GM19238 (cell line): ENCODE data around the gene SYNPO.

Source experiments
- DNase-seq: peaks from one replicate; pipeline ENCODE4 v3.0.0; 2011; ENCODE audit warnings: low spot score; ENCODE audit not compliant: insufficient read length

Gene SYNPO

GRCh38 chr5:150656191-150657132 is 16.0 kb downstream of the SYNPO start:
- DNase-seq = peak; percentile 93

GRCh38 chr5:150658121-150658520 is 17.7 kb downstream of the SYNPO start:
- DNase-seq = no peak

DNA sequence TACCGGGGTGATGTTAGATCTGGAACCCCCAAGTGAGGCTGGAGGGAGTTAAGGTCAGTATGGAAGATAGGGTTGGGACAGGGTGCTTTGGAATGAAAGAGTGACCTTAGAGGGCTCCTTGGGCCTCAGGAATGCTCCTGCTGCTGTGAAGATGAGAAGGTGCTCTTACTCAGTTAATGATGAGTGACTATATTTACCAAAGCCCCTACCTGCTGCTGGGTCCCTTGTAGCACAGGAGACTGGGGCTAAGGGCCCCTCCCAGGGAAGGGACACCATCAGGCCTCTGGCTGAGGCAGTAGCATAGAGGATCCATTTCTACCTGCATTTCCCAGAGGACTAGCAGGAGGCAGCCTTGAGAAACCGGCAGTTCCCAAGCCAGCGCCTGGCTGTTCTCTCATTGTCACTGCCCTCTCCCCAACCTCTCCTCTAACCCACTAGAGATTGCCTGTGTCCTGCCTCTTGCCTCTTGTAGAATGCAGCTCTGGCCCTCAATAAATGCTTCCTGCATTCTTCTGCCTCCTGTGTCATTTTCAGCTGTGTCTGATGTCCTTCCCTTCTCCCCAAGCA is 18.3 kb downstream of the SYNPO start:
- DNase-seq = no peak

- no peak for DNase-seq
Measured at GRCh38 chr5:150659360-150660107, 19.1 kb downstream of the SYNPO start.

- DNase-seq = no peak
Measured at GRCh38 chr5:150660108-150660831, 19.8 kb downstream of the SYNPO start.

DNA sequence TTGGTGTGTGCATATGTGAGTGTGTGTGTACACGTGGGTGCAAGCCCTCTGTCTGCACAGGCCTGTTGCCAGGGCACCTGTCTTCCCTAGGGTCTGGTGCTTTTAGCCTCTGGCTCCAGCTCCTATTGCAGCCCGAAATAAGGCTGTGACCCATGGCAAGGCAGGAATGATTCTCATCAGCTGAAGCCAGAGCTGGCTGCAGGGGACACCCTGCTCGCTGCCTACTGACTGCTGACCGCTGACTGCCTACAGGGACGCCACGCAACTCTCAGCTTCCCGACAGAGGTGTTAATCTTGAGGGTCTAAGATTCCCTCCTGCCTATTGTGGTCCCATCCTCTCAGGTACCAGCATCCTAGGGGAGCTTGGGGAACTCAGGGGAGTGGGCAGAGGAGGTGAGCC is 20.6 kb downstream of the SYNPO start, which contains the start of gene MYOZ3:
Gene MYOZ3, plus strand, starts transcription at position 166 of the 400 bp plus-strand sequence. CDS start 1,691 bp downstream, outside the sequence.
- no peak for DNase-seq

DNA sequence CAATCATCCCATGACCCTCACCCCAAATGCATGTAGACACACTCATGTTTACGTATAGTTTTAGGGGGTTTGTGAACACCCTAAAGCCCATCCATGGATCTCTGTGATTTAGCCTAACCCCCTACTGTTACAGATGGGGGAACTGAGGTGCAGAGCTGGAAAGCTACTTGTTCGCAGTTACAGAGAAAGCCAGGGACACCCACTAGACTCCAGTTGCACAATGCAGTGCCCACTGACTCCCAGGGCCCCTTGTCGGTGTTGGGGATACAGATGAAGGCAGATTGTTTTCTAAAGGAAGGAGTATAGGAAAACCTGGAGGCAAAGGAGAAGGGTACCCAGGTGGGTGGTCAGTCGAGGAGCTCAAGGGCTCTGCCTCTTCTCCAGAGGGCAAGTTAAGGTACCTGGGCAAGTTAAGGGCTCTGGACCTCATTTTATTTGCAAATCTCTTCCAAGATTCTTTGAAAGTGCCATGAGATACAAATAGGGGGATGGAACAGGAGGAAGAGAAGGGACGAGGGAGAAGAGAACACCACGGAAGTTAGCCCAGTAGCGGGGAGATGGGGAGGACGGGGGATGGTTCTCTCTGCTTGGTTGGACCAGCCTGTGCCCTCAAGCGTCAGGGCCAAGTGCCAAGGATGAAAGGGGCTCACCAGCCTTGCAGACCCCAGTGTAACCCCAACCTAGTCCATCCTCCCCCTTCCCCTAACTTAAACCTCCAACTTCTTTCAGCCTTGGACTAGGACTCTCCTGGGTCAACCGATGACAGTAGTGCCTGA is 21.5 kb downstream of the SYNPO start:
- DNase-seq = no peak

GRCh38 chr5:150662731-150663516 is 22.5 kb downstream of the SYNPO start:
- DNase-seq = no peak

DNA sequence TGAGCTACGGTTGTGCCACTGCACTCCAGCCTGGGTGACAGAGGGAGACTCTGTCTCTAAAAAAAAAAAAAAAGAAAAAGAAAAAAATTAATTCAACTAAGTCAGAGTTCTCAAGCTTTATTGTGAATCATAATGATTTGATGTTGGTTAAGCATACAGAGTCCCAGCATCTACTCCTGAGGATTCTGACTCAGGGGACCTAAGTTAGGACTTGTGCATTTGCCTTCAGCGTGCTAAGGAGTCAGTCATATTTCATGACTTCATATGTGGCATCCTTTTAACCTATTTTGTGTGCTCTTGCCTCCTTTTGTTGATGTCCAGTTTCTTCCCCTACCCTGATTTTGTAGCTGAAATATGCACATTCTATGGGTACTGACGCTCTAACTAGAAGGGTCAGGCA is 23.5 kb downstream of the SYNPO start:
- no peak for DNase-seq

- DNase-seq = no peak
Measured at GRCh38 chr5:150665044-150665443, 24.6 kb downstream of the SYNPO start.

DNA sequence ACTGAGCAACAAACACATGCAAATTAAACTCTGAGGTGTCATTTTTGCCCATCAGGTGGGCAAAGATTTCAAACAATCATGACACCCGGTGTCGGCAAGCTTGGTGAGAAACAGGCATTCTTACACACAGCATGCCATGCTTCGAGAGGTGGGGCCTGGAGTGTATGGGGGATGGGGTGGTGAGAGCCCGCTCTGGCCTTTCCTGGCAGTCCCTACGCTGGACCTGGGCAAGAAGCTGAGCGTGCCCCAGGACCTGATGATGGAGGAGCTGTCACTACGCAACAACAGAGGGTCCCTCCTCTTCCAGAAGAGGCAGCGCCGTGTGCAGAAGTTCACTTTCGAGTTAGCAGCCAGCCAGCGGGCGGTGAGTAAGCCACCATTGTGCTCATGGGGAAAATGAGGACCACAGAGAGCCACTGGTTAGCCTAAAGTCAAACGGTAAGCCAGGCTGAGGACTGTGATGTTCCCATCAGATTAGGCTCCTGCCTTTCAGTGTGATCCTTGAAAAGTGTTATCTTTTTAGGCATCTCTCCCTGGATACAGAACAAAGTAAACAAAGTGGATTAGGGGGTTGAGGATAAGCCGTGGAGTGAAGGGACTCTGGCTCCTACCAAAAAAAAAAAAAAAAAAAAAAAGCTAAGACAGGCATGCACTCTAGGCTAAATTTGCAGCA is 30.0 kb downstream of the SYNPO start:
- no peak for DNase-seq

GRCh38 chr5:150670948-150671310 is 30.5 kb downstream of the SYNPO start:
- DNase-seq = no peak

- DNase-seq = no peak
Measured at GRCh38 chr5:150671509-150672236, 31.2 kb downstream of the SYNPO start.

- DNase-seq = no peak
Measured at GRCh38 chr5:150672237-150672883, 31.9 kb downstream of the SYNPO start.

DNA sequence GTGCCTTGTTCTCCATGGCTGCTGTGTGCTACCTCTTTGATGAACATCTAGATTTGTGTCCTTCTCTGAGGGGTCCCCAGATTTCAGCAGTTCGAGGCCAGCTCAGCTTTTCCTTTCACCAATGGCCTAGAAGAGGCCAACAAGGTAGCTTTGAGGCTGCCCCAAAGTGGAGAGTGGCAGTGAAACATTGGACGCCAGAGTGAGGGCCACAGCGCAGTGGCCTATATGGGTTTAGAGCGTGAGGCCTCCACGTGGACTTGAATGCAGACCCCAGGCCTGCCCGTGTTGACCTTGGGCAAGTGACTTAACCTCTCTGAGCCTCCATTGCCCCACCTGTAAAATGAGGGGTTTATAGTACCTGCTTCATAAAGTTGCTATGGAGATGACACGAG is 32.4 kb downstream of the SYNPO start:
- no peak for DNase-seq

GRCh38 chr5:150674341-150674821 is 33.9 kb downstream of the SYNPO start:
- DNase-seq = no peak

GRCh38 chr5:150675069-150675468 is 34.6 kb downstream of the SYNPO start:
- DNase-seq = no peak

- DNase-seq = no peak
Measured at GRCh38 chr5:150676578-150676977, 36.1 kb downstream of the SYNPO start.
